Panc1 (cell line): ENCODE data around the gene CCDC182. TPM values are rescaled to one million over a fixed set of nuclear protein-coding genes. Genes with fewer than 3 reads are reported as not detected.

Experiments used
- ATAC-seq: fragments of 200-7000 bp; cut with Tn5 transposase; 2 replicates; pipeline ENCODE4 v1.9.1; 2020; ENCODE audit warnings: mild to moderate bottlenecking, moderate library complexity
- BruUV-seq: library from RNA; stranded (reverse); fragments of 400-500 nt; replicated peaks from 2 replicates; lab custom pipeline; 2021; lab: Mats Ljungman, UMichigan
- CTCF ChIA-PET: fragments of 300-600 bp; sonication (Branson Sonifier 250); formaldehyde crosslinking; loops from one replicate; lab custom pipeline; 2022; ENCODE audit warnings: antibody characterized with exemption; lab: Charles Lee
- POLR2A ChIA-PET: fragments of 300-600 bp; sonication (Branson Sonifier 250); formaldehyde crosslinking; loops from one replicate; lab custom pipeline; 2022; ENCODE audit warnings: antibody characterized with exemption; lab: Charles Lee
- DNase-seq: peaks from one replicate; pipeline ENCODE4 v3.0.0-alpha.2; 2010; ENCODE audit warnings: low read depth, low spot score
- H3K27ac ChIP-seq: 2 replicates; pipeline ENCODE4 v1.5.1; 2011; ENCODE audit warnings: mild to moderate bottlenecking, low read length, inconsistent platforms
- H3K27me3 ChIP-seq: fragments of 200-500 bp; sonication (Bioruptor generic); 2 replicates; pipeline ENCODE4 v1.6.0; 2014; ENCODE audit warnings: low read length, inconsistent platforms; ENCODE audit not compliant: control insufficient read depth, insufficient read depth
- H3K36me3 ChIP-seq: fragments of 200-500 bp; sonication (Bioruptor generic); 2 replicates; pipeline ENCODE4 v1.5.1; 2014; ENCODE audit warnings: inconsistent platforms, mild to moderate bottlenecking, low read length, moderate library complexity; ENCODE audit not compliant: control insufficient read depth, insufficient read depth
- H3K4me1 ChIP-seq: 2 replicates; pipeline ENCODE4 v1.5.1; 2011; ENCODE audit warnings: inconsistent platforms, mild to moderate bottlenecking, low read length, moderate library complexity; ENCODE audit not compliant: control insufficient read depth, insufficient read depth
- H3K4me3 ChIP-seq, 2 experiments: 2 replicates each; pipeline ENCODE4 v1.5.1; 2011 to 2012; ENCODE audit warnings: low read depth in 2 of 2, low read length in 2 of 2, mild to moderate bottlenecking in 2 of 2, inconsistent platforms in 1 of 2, moderate library complexity in 1 of 2
- H3K9me3 ChIP-seq: fragments of 200-500 bp; sonication (Bioruptor generic); 2 replicates; pipeline ENCODE4 v1.5.1; 2014; ENCODE audit warnings: low read depth, mild to moderate bottlenecking, inconsistent platforms, low read length, moderate library complexity; ENCODE audit not compliant: control insufficient read depth, insufficient read depth
- POLR2AphosphoS5 ChIP-seq: IDR thresholded peaks from 2 replicates; pipeline ENCODE4 v1.6.1; 2012; ENCODE audit warnings: mild to moderate bottlenecking, low read depth, low read length, moderate library complexity
- SIN3A ChIP-seq: IDR thresholded peaks from 2 replicates; pipeline ENCODE4 v1.6.1; 2012; ENCODE audit warnings: low read depth, mild to moderate bottlenecking, low read length, moderate library complexity, borderline replicate concordance; ENCODE audit not compliant: insufficient read depth
- TCF7L2 ChIP-seq: IDR thresholded peaks from 2 replicates; pipeline ENCODE4 v1.6.1; 2011; ENCODE audit warnings: mild to moderate bottlenecking, low read depth, low read length, inconsistent platforms
- in situ Hi-C: cut with HindIII; loops from 2 replicates; pipeline ENCODE4 v1.10.0; 2016; ENCODE audit warnings: low sequenced_read_pairs, low pct_unique_long_range_greater_than_20kb
- intact Hi-C: fragments of 100-400 bp; cut with micrococcal nuclease; formaldehyde crosslinking; loops from one replicate; pipeline ENCODE4 v1.10.0; 2022; ENCODE audit not compliant: unreplicated experiment
- total RNA-seq: library from RNA; stranded (reverse); gene quantifications from one replicate; pipeline ENCODE4 v1.2.1, GENCODE V29; 2021; ENCODE audit not compliant: unreplicated experiment
- TF ChIP-seq, protein P1 (sequence below), 2 experiments: IDR thresholded peaks; 2 replicates each; pipeline ENCODE4 v1.6.1; 2011 to 2012; ENCODE audit warnings: low read depth in 2 of 2, control low read depth in 1 of 2, low read length in 1 of 2, mild to moderate bottlenecking in 1 of 2, moderate library complexity in 1 of 2; ENCODE audit not compliant: insufficient read depth in 1 of 2
- TF ChIP-seq, protein P2 (sequence below): fragments of 450-650 bp; IDR thresholded peaks from 2 replicates; pipeline ENCODE4 v1.5.1; 2017; ENCODE audit warnings: mild to moderate bottlenecking

Gene CCDC182
- total RNA-seq, 1 experiment from 2014 or later, result not detected

DNA sequence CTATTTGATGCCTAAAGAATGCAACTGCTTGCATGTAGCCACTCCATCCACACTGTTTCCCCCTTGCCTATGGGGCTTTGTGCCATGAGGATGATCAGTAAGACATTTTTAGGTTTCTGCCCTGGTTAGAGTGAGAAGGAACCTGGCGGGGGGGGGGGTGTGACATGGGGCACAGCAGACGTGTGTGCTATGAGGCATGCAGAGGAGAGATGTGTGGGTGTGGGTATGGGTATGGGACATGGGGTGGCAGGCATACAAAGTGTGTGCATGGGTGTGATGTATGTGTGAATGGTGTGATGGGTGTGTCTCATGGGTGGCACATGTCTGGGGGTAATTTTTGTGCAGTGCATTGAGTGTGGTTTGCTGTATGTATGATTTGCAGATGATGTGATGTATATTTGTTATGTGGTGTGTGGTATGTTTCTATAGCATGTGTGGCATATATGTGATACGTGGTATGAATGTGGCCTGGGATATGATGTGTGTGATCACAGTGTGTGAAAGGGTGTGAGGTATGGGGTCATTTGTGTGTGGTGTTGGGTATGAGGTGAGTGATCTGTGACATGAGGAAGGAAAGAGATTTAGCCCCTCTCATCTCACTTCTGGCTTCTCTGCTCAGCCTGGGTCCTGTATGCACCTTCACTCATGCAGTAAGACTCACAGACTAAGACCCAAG is 14.9 kb downstream of the CCDC182 start:
- ChIA-PET CTCF (no interaction called here), POLR2A (no interaction called here)
- intact Hi-C loops (no loop called here), in situ Hi-C loops (no loop called here)
- no peak overlapping the region for H3K4me3 ChIP-seq
- no peaks in the 10 kb centered on the region for H3K9me3 ChIP-seq
- H3K36me3 ChIP-seq, result no peaks in the 10 kb centered on the region
- H3K4me1 ChIP-seq, result no peaks in the 10 kb centered on the region
- H3K27me3 ChIP-seq, result peaks cover 14% of the 10 kb centered on the region; the same call in 1 of the 2 replicates
- DNase-seq, result no peak
- H3K27ac ChIP-seq, result no peak overlapping the region
- ATAC-seq, result no peak
- no TSS peak for BruUV-seq
- no peak for TF ChIP-seq SIN3A
- no peak for TF ChIP-seq POLR2AphosphoS5
- TF ChIP-seq, protein P1, sequence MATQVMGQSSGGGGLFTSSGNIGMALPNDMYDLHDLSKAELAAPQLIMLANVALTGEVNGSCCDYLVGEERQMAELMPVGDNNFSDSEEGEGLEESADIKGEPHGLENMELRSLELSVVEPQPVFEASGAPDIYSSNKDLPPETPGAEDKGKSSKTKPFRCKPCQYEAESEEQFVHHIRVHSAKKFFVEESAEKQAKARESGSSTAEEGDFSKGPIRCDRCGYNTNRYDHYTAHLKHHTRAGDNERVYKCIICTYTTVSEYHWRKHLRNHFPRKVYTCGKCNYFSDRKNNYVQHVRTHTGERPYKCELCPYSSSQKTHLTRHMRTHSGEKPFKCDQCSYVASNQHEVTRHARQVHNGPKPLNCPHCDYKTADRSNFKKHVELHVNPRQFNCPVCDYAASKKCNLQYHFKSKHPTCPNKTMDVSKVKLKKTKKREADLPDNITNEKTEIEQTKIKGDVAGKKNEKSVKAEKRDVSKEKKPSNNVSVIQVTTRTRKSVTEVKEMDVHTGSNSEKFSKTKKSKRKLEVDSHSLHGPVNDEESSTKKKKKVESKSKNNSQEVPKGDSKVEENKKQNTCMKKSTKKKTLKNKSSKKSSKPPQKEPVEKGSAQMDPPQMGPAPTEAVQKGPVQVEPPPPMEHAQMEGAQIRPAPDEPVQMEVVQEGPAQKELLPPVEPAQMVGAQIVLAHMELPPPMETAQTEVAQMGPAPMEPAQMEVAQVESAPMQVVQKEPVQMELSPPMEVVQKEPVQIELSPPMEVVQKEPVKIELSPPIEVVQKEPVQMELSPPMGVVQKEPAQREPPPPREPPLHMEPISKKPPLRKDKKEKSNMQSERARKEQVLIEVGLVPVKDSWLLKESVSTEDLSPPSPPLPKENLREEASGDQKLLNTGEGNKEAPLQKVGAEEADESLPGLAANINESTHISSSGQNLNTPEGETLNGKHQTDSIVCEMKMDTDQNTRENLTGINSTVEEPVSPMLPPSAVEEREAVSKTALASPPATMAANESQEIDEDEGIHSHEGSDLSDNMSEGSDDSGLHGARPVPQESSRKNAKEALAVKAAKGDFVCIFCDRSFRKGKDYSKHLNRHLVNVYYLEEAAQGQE (IDR thresholded peaks at IDR 0.05; ENCODE audit: insufficient read depth in 1 of 2, low read depth in 2 of 2, low read length in 1 of 2), result no peak
- no peak for TF ChIP-seq TCF7L2
- TF ChIP-seq, protein P2, sequence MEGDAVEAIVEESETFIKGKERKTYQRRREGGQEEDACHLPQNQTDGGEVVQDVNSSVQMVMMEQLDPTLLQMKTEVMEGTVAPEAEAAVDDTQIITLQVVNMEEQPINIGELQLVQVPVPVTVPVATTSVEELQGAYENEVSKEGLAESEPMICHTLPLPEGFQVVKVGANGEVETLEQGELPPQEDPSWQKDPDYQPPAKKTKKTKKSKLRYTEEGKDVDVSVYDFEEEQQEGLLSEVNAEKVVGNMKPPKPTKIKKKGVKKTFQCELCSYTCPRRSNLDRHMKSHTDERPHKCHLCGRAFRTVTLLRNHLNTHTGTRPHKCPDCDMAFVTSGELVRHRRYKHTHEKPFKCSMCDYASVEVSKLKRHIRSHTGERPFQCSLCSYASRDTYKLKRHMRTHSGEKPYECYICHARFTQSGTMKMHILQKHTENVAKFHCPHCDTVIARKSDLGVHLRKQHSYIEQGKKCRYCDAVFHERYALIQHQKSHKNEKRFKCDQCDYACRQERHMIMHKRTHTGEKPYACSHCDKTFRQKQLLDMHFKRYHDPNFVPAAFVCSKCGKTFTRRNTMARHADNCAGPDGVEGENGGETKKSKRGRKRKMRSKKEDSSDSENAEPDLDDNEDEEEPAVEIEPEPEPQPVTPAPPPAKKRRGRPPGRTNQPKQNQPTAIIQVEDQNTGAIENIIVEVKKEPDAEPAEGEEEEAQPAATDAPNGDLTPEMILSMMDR, result no peak

DNA sequence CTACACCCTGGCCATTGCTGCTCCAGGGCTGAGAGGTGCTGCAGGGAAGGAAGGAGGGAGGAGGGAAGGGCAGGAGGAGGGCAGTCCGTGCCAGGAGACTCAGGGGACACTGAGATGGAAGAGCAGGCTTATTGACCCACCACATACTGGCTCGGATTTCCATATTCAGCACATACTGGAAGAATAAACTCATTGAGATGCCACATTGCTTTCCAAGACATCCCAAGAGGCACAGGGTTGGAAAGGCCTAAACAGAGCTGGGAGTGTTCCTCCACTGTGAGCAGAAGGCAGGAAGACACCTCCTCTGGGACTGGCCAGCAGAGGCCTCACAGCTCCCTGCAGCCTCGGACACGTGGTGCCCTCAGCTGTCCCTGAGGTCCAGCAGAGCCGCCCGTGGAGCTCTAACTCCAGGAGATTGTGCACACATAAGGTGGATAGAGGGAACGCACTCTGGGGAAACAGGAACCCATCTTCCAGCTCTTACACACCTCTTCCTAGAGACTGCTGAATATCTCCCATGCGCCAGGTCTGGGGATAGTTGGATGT is 17.4 kb downstream of the CCDC182 start:
- Histone ChIP-seq H3K27me3 (peaks cover 7% of the 10 kb centered on the region; the same call in 1 of the 2 replicates), H3K4me1 (no peaks in the 10 kb centered on the region), H3K9me3 (no peaks in the 10 kb centered on the region), H3K4me3 (no peak overlapping the region), H3K36me3 (no peaks in the 10 kb centered on the region), H3K27ac (no peak overlapping the region)
- no peak for TF ChIP-seq POLR2AphosphoS5
- TF ChIP-seq, protein P1 (IDR thresholded peaks at IDR 0.05; ENCODE audit: insufficient read depth in 1 of 2, low read depth in 2 of 2, low read length in 1 of 2), result no peak
- no peak for TF ChIP-seq SIN3A
- TF ChIP-seq, protein P2, result no peak
- no peak for TF ChIP-seq TCF7L2
- BruUV-seq, result no TSS peak
- ATAC-seq (peak; percentile 28; the same call in 1 of the 2 replicates), DNase-seq (no peak)
- in situ Hi-C loops, result no loop called here
- ChIA-PET CTCF (interaction anchor here (0.6 kb wide), 2 partner anchors 34 to 222 kb away, joined by 3 to 10 read pairs; no protein-coding TSS in a partner anchor), POLR2A (interaction anchor here (0.5 kb wide), 1 partner anchor 120 kb away, joined by 3 read pairs; no protein-coding TSS in a partner anchor)
- intact Hi-C loops, result no loop called here
